ENCODE results near the gene GPR152.
"Not testable (repeated sequence)": the region's sequence is repeated elsewhere in the genome, so short reads cannot be mapped to it uniquely, and the experiment has no call there.

GPR152 gene

DNA sequence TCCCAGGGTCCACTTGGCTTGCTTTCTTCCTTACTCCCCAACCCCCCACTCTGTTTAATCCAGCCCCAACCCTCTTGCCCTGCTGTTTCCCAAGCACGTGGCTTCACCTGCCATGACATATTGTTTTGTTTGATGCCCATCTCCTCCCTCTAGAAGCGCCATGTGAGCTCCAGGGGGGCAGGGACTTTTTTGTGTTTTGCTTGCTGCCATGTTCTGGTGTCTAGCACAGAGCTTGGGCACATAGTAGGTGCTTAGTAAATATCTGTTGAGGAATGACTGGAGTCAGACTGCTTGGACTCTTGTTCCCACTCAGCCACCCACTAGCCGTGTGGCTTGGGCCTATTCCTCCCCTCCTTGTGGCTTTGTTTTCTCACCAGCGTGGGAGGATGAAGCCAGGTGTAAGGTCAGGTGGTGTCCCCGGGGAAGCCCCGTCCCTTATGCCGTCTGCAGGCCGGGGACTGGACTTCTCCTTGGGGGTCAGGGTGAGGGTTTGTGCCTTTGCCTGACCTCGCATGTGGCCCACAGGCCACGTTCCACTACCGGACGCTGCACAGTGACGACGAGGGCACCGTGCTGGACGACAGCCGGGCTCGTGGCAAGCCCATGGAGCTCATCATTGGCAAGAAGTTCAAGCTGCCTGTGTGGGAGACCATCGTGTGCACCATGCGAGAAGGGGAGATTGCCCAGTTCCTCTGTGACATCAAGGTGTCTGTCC lies 34.1 kb upstream of the GPR152 start:
- DNase-seq (ENCODE audit: low read depth in 2 of 2): no peak
- TF ChIP-seq, protein P1, sequence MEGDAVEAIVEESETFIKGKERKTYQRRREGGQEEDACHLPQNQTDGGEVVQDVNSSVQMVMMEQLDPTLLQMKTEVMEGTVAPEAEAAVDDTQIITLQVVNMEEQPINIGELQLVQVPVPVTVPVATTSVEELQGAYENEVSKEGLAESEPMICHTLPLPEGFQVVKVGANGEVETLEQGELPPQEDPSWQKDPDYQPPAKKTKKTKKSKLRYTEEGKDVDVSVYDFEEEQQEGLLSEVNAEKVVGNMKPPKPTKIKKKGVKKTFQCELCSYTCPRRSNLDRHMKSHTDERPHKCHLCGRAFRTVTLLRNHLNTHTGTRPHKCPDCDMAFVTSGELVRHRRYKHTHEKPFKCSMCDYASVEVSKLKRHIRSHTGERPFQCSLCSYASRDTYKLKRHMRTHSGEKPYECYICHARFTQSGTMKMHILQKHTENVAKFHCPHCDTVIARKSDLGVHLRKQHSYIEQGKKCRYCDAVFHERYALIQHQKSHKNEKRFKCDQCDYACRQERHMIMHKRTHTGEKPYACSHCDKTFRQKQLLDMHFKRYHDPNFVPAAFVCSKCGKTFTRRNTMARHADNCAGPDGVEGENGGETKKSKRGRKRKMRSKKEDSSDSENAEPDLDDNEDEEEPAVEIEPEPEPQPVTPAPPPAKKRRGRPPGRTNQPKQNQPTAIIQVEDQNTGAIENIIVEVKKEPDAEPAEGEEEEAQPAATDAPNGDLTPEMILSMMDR (IDR thresholded peaks at IDR 0.05; ENCODE audit: low read depth, low read length): no peak

DNA sequence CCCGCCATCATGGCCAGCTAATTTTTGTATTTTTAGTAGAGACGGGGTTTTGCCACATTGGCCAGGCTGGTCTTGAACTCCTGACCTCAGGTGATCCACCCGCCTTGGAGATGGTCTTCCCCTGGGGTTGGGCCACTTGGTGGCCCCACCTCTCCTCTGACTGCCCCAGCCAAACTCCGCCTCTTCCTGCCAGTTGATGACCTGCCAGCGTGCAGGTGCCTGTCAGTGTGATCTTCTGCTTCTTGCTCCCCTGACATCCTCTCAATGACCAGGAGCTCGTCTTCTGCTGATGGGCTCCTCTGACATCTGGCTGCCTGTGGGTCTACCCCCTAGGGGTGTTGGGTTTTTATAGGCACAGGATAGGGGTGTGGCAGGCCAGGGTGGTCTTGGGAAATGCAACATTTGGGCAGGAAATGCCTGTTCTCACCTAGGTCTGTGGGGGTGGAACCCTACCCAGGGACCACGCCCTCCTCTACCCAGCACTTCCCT lies 33.4 kb upstream of the GPR152 start:
- not testable (repeated sequence) for DNase-seq (ENCODE audit: low read depth in 2 of 2); H3K4me3 ChIP-seq (replicated peaks in 1 of 2; ENCODE audit: low read depth in 2 of 2, low read length in 2 of 2)

More for the DNA sequence above, 34.1 kb upstream of the GPR152 start:
- no peak overlapping the region for H3K4me3 ChIP-seq (replicated peaks in 1 of 2; ENCODE audit: low read depth in 2 of 2, low read length in 2 of 2)

DNA sequence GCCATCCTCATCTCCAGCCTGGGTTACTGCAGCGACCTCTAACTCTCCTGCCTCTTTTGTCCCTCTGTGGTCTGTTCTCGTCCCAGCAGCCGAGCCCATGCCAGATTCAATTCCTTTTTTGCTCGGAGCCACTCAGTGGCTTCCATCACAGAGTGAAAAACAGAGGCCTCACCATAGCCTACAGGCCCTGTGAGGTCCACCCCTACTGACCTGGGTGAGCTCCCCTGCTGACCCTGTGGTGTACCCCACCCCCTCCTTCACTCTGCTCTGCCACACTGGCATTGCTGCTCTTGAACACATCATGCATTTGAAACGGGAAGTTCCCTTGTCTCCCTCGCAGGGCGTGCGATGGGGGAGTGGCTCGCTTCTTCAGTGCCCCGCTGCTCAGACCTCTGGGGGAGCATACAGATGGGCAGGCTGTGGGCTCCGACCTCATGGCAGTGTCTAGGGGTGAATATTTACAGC lies 32.4 kb upstream of the GPR152 start:
- TF ChIP-seq, protein P1 (IDR thresholded peaks at IDR 0.05; ENCODE audit: low read depth, low read length): no peak
- no peak for DNase-seq (ENCODE audit: low read depth in 2 of 2)
- no peak overlapping the region for H3K4me3 ChIP-seq (replicated peaks in 1 of 2; ENCODE audit: low read depth in 2 of 2, low read length in 2 of 2)

DNA sequence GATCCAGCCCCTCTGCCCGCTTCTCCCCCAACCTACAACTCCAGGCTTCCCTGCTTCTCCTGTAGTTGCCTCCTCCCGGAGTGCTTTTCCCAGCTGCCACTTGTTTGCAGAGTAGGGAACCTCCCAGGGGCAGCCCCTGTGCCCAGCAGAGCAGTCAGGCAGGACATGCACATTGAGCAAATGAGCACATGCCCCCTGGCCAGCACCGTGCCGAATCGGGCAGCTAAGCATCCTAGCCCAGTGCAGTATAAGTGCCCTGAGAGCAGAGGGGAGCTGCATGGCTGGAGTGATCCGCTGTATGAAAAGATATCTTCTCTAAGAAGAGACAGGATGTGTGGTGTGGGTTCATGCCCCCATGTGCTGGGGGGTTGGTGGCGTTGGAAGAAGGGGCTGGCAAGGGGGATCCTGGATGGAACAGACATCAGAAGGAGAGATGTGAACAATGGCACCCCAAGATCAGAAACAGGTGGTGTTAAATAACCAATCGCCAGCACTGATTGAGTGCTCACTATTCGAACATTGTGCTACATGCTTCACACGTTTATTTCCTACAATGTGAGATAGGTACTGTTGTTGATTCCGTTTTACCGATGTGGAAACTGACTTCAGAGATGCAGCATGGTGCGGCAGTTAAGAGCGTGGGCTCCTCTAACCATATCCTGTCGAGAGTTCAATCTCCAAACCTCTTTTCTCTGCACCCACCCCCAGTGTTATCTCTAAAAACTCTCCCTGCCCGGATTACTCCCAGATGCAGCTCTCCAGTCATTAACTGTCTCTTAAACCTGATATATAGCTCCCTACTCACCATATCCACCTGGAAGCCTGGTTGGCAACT lies 31.5 kb upstream of the GPR152 start:
- TF ChIP-seq, protein P1 (IDR thresholded peaks at IDR 0.05; ENCODE audit: low read depth, low read length): no peak
- H3K4me3 ChIP-seq (replicated peaks in 1 of 2; ENCODE audit: low read depth in 2 of 2, low read length in 2 of 2): peak overlapping the region in 1 of 2 donors; percentile 66
- DNase-seq (ENCODE audit: low read depth in 2 of 2): no peak

DNA sequence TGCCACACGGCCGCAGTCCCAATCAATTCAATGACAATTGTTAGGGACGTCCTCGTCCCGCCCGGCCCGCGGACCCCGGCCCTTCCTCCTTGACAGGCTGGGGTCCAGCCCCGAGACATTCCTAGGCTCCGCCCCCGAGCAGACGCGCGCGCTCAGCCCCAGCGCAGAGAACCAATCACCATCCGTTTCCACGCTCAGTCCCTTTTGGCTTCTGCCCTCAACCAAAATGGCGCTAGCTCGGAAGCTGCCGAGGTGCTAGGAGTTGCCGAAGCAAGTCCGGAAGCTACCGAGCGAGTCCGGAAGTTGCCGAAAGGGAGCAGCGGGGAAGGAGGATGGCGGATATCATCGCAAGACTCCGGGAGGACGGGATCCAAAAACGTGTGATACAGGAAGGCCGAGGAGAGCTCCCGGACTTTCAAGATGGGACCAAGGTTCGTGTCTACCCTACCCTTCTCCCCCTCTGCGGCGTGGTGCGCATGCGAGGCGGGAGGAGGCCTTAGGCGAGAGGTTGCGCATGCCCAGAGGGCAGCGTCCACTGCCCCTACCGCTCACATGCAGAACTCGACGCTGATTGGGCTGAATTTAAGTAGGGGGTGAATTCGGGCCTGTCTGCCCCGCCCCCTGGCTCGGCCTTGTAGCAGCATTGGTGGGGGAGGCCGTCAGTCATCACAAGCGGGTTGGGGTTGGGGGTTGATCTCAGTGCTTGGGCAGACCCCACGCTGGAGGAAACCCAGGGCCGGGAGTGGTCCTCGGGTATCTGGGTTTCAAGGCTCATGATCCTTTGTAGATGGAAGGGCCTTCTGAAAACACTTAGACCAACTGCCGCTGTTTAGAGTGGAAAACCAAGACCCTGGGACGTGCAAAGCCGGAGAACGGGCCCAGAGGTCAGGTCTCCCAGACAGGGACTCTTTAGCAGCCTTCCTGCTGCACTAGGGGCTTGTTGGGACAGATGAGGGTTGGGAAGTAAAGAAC lies 30.6 kb upstream of the GPR152 start, which contains the start of gene AIP:
AIP (plus strand) TSS at position 200 of the 972 bp plus-strand sequence; CDS start at position 333, 133 bp downstream.
- H3K4me3 ChIP-seq (replicated peaks in 1 of 2; ENCODE audit: low read depth in 2 of 2, low read length in 2 of 2): peak within 1 kb of the TSS; percentile 66 to 68
- TF ChIP-seq, protein P1 (IDR thresholded peaks at IDR 0.05; ENCODE audit: low read depth, low read length): peak; percentile 29

DNA sequence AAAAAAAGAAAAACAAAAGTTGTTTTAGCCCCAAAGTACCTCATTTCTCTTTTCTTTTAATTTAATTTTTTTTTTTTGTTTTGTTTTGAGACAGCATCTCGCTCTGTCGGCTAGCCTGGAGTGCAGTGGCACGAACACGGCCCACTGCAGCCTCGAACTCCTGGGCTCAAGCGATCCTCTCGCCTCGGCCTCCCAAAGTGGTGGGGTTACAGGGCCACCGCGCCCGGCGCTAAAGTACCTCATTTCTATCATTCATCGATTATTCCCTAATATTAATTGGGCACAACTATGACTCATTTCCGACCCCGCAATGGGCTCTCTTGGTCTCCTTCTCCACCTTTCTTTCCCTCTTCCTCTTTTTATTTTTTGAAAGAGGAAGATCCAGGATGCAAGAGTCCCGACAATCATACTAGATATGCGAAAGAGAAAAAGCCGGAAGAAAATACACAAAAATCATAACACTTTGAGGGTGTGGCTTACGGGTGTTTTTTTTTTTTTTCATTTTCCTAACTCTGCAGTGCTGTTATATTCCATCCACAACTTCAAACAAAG lies 29.8 kb upstream of the GPR152 start:
- TF ChIP-seq, protein P1 (IDR thresholded peaks at IDR 0.05; ENCODE audit: low read depth, low read length): no peak
- H3K4me3 ChIP-seq (replicated peaks in 1 of 2; ENCODE audit: low read depth in 2 of 2, low read length in 2 of 2): peak overlapping the region; percentile 66 to 68
- DNase-seq (ENCODE audit: low read depth in 2 of 2): no peak

More for the DNA sequence above, 30.6 kb upstream of the GPR152 start, which contains the start of gene AIP:
- peak; percentile 98 to 99 for DNase-seq (ENCODE audit: low read depth in 2 of 2)

DNA sequence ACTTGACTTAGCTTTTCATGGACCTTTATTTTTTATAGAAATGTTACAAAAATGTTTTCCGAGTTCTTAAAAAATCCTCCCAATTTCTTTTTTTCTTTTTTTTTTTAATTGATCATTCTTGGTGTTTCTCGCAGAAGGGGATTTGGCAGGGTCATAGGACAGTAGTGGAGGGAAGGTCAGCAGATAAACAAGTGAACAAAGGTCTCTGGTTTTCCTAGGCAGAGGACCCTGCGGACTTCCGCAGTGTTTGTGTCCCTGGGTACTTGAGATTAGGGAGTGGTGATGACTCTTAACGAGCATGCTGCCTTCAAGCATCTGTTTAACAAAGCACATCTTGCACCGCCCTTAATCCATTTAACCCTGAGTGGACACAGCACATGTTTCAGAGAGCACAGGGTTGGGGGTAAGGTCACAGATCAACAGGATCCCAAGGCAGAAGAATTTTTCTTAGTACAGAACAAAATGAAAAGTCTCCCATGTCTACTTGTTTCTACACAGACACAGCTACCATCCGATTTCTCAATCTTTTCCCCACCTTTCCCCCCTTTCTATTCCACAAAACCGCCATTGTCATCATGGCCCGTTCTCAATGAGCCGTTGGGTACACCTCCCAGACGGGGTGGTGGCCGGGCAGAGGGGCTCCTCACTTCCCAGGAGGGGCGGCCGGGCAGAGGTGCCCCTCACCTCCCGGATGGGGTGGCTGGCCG lies 25.0 kb upstream of the GPR152 start:
- not testable (repeated sequence) for DNase-seq (ENCODE audit: low read depth in 2 of 2); H3K4me3 ChIP-seq (replicated peaks in 1 of 2; ENCODE audit: low read depth in 2 of 2, low read length in 2 of 2)

DNA sequence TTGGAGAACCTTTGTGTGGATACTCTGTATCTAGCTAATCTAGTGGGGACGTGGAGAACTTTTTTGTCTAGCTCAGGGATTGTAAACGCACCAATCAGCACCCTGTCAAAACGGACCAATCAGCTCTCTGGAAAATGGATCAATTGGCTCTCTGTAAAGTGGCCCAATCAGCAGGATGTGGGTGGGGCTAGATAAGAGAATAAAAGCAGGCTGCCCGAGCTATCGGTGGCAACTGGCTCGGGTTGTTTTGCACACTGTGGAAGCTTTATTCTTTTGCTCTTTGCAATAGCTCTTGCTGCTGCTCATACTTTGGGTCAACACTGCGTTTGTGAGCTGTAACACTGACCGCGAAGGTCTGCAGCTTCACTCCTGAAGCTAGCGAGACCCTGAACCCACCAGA lies 24.2 kb upstream of the GPR152 start:
- not testable (repeated sequence) for DNase-seq (ENCODE audit: low read depth in 2 of 2); H3K4me3 ChIP-seq (replicated peaks in 1 of 2; ENCODE audit: low read depth in 2 of 2, low read length in 2 of 2)
